BLaER1 treated with 17β-estradiol and CSF1 and Interleukin-3, amounts not matched to agents 10 nM and 100 nM (cell line): ENCODE results near the gene DPEP3.
A peak's percentile ranks its signal among the peaks of the same experiment; 100 is the strongest.

ENCODE experiments used
- H3K27ac ChIP-seq, 11 experiments: shearing (Covaris generic); formaldehyde crosslinking; 2 replicates each; pipeline ENCODE4 v1.8.1; 2022
- H3K27me3 ChIP-seq, 11 experiments: shearing (Covaris generic); formaldehyde crosslinking; 2 replicates each; pipeline ENCODE4 v1.8.1; 2022
- H3K36me3 ChIP-seq, 11 experiments: shearing (Covaris generic); formaldehyde crosslinking; 2 replicates each; pipeline ENCODE4 v1.8.1; 2022
- H3K4me1 ChIP-seq, 10 experiments: shearing (Covaris generic); formaldehyde crosslinking; 2 replicates each; pipeline ENCODE4 v1.8.1; 2022
- H3K4me2 ChIP-seq, 11 experiments: shearing (Covaris generic); formaldehyde crosslinking; 2 replicates each; pipeline ENCODE4 v1.8.1; 2022
- H3K4me3 ChIP-seq, 10 experiments: shearing (Covaris generic); formaldehyde crosslinking; 2 replicates each; pipeline ENCODE4 v1.8.1; 2022
- H3K9ac ChIP-seq, 11 experiments: shearing (Covaris generic); formaldehyde crosslinking; 2 replicates each; pipeline ENCODE4 v1.8.1; 2022
- H3K9me3 ChIP-seq, 11 experiments: shearing (Covaris generic); formaldehyde crosslinking; replicated peaks in 1 of 11; 2 replicates each; pipeline ENCODE4 v1.8.1; 2022
- H4K20me1 ChIP-seq, 11 experiments: shearing (Covaris generic); formaldehyde crosslinking; 2 replicates each; pipeline ENCODE4 v1.8.1; 2022
- Cebpa-rat ChIP-seq, 11 experiments: shearing (Covaris generic); IDR thresholded peaks; 2 replicates each; pipeline ENCODE4 v1.8.1; 2022

Gene DPEP3

GRCh38 chr16:67957622-67958021, 22.7 kb downstream of the DPEP3 start:
- Histone ChIP-seq H3K9ac (no peak overlapping the region), H3K4me3 (no peak overlapping the region), H3K4me2 (no peak overlapping the region), H4K20me1 (peaks cover 0 to 19% (median 0%) of the 10 kb centered on the region in 11 experiments; a peak in 5 of 22 replicates), H3K27ac (no peak overlapping the region), H3K4me1 (peaks cover 0 to 7% (median 0%) of the 10 kb centered on the region in 10 experiments; a peak in 6 of 20 replicates), H3K36me3 (peaks cover 18 to 98% (median 66%) of the 10 kb centered on the region in 11 experiments; a peak in 21 of 22 replicates), H3K9me3 (no peaks in the 10 kb centered on the region), H3K27me3 (no peaks in the 10 kb centered on the region)
- TF ChIP-seq Cebpa-rat (IDR thresholded peaks at IDR 0.05): no peak

GRCh38 chr16:67954421-67955196, 25.7 kb downstream of the DPEP3 start:
- peaks cover 0 to 24% (median 0%) of the 10 kb centered on the region in 11 experiments; a peak in 3 of 22 replicates for H4K20me1 ChIP-seq
- H3K36me3 ChIP-seq: peaks cover 19 to 98% (median 63%) of the 10 kb centered on the region in 11 experiments; a peak in 20 of 22 replicates

GRCh38 chr16:67953641-67954375, 26.5 kb downstream of the DPEP3 start:
- Histone ChIP-seq H3K27me3 (no peaks in the 10 kb centered on the region), H3K36me3 (peaks cover 17 to 98% (median 62%) of the 10 kb centered on the region in 11 experiments; a peak in 20 of 22 replicates), H3K9me3 (no peaks in the 10 kb centered on the region), H4K20me1 (peaks cover 0 to 26% (median 0%) of the 10 kb centered on the region in 11 experiments; a peak in 2 of 22 replicates), H3K9ac (no peak overlapping the region), H3K4me2 (peak overlapping the region in 1 of 11 experiments; percentile 18; a peak in 2 of 22 replicates), H3K4me1 (peaks cover 0 to 7% (median 0%) of the 10 kb centered on the region in 10 experiments; a peak in 6 of 20 replicates), H3K27ac (no peak overlapping the region), H3K4me3 (no peak overlapping the region)
- no peak for TF ChIP-seq Cebpa-rat (IDR thresholded peaks at IDR 0.05)

More at GRCh38 chr16:67954421-67955196, 25.7 kb downstream of the DPEP3 start:
- Histone ChIP-seq H3K4me1 (peaks cover 0 to 7% (median 0%) of the 10 kb centered on the region in 10 experiments; a peak in 6 of 20 replicates), H3K4me2 (peak overlapping the region in 1 of 11 experiments; percentile 18; a peak in 1 of 22 replicates), H3K27me3 (no peaks in the 10 kb centered on the region), H3K4me3 (no peak overlapping the region), H3K9ac (0 out of 22 replicates have a peak overlapping the region, but pooled peaks of 1 of the 11 experiments have one; percentile 17), H3K27ac (no peak overlapping the region), H3K9me3 (no peaks in the 10 kb centered on the region)
- no peak for TF ChIP-seq Cebpa-rat (IDR thresholded peaks at IDR 0.05)

GRCh38 chr16:67951485-67951884, 28.8 kb downstream of the DPEP3 start:
- Histone ChIP-seq H3K4me1 (peaks cover 0 to 13% (median 5%) of the 10 kb centered on the region in 10 experiments; a peak in 10 of 20 replicates), H3K4me2 (no peak overlapping the region), H3K27me3 (no peaks in the 10 kb centered on the region), H4K20me1 (peaks cover 0 to 42% (median 0%) of the 10 kb centered on the region in 11 experiments; a peak in 3 of 22 replicates), H3K9me3 (no peaks in the 10 kb centered on the region), H3K4me3 (no peak overlapping the region), H3K27ac (no peak overlapping the region), H3K36me3 (peaks cover 15 to 99% (median 71%) of the 10 kb centered on the region in 11 experiments; a peak in 20 of 22 replicates), H3K9ac (no peak overlapping the region; a peak in 1 of 22 replicates)
- TF ChIP-seq Cebpa-rat (IDR thresholded peaks at IDR 0.05): no peak

- Histone ChIP-seq H3K4me3 (no peak overlapping the region), H3K36me3 (peaks cover 24 to 99% (median 82%) of the 10 kb centered on the region in 11 experiments), H4K20me1 (peaks cover 0 to 46% (median 0%) of the 10 kb centered on the region in 11 experiments; a peak in 3 of 22 replicates), H3K9ac (no peak overlapping the region), H3K9me3 (no peaks in the 10 kb centered on the region), H3K4me1 (peaks cover 0 to 17% (median 8%) of the 10 kb centered on the region in 10 experiments; a peak in 10 of 20 replicates), H3K27ac (no peak overlapping the region), H3K27me3 (no peaks in the 10 kb centered on the region), H3K4me2 (no peak overlapping the region)
- TF ChIP-seq Cebpa-rat (IDR thresholded peaks at IDR 0.05): no peak
Observed at GRCh38 chr16:67950335-67950843, 29.9 kb downstream of the DPEP3 start.

- H4K20me1 ChIP-seq: peaks cover 0 to 49% (median 0%) of the 10 kb centered on the region in 11 experiments; a peak in 4 of 22 replicates
- H3K27ac ChIP-seq: no peak overlapping the region
- peaks cover 25 to 99% (median 83%) of the 10 kb centered on the region in 11 experiments for H3K36me3 ChIP-seq
- TF ChIP-seq Cebpa-rat (IDR thresholded peaks at IDR 0.05): no peak
- H3K9ac ChIP-seq: no peak overlapping the region
- peaks cover 0 to 17% (median 8%) of the 10 kb centered on the region in 10 experiments; a peak in 10 of 20 replicates for H3K4me1 ChIP-seq
- H3K4me2 ChIP-seq: no peak overlapping the region
- no peaks in the 10 kb centered on the region for H3K9me3 ChIP-seq
- H3K27me3 ChIP-seq: no peaks in the 10 kb centered on the region
- no peak overlapping the region for H3K4me3 ChIP-seq
Observed at GRCh38 chr16:67949645-67950044, 30.7 kb downstream of the DPEP3 start.

- Histone ChIP-seq H3K4me2 (no peak overlapping the region), H3K36me3 (peaks cover 21 to 96% (median 79%) of the 10 kb centered on the region in 11 experiments; a peak in 21 of 22 replicates), H3K4me3 (no peak overlapping the region), H3K27me3 (no peaks in the 10 kb centered on the region), H3K9me3 (no peaks in the 10 kb centered on the region), H3K27ac (no peak overlapping the region), H3K4me1 (peaks cover 0 to 10% (median 8%) of the 10 kb centered on the region in 10 experiments; a peak in 9 of 20 replicates), H3K9ac (no peak overlapping the region), H4K20me1 (peaks cover 0 to 60% (median 0%) of the 10 kb centered on the region in 11 experiments; a peak in 4 of 22 replicates)
- no peak for TF ChIP-seq Cebpa-rat (IDR thresholded peaks at IDR 0.05)
Observed at GRCh38 chr16:67948015-67948414, 32.3 kb downstream of the DPEP3 start.

GRCh38 chr16:67946966-67947558, 33.2 kb downstream of the DPEP3 start:
- H3K9ac ChIP-seq: peak overlapping the region in 2 of 11 experiments; percentile 19 to 37; a peak in 1 of 22 replicates
- no peak overlapping the region for H3K4me3 ChIP-seq
- peaks cover 0 to 69% (median 0%) of the 10 kb centered on the region in 11 experiments; a peak in 7 of 22 replicates for H4K20me1 ChIP-seq
- peaks cover 21 to 96% (median 86%) of the 10 kb centered on the region in 11 experiments; a peak in 21 of 22 replicates for H3K36me3 ChIP-seq
- H3K27me3 ChIP-seq: no peaks in the 10 kb centered on the region
- TF ChIP-seq Cebpa-rat (IDR thresholded peaks at IDR 0.05): no peak
- peaks cover 0 to 16% (median 13%) of the 10 kb centered on the region in 10 experiments; a peak in 17 of 20 replicates for H3K4me1 ChIP-seq
- peak overlapping the region in 2 of 11 experiments; percentile 12 to 17; a peak in 1 of 22 replicates for H3K27ac ChIP-seq
- no peaks in the 10 kb centered on the region for H3K9me3 ChIP-seq
- H3K4me2 ChIP-seq: peak overlapping the region in 6 of 11 experiments; percentile 5 to 41 (median 24); a peak in 6 of 22 replicates
